CD4-positive, alpha-beta T cell treated with Interleukin-17A for 1 hour (primary cell): ENCODE data around the gene SWT1.
A peak's percentile ranks its signal among the peaks of the same experiment; 100 is the strongest.

Experiments
- DNase-seq: peaks from one replicate; pipeline ENCODE4 v3.0.0-alpha.2; 2020

Gene SWT1

GRCh38 chr1:185156854-185157598 lies at the start of gene SWT1, which contains the start of gene TRMT1L:
Gene SWT1 (plus strand): TSS chr1:185157167. CDS start chr1:185160842, 3,675 bp downstream.
Gene TRMT1L (minus strand): TSS chr1:185156953. CDS start chr1:185156712, 241 bp downstream.
- peak; percentile 99 for DNase-seq

- no peak for DNase-seq
Observed at GRCh38 chr1:185108321-185108720, 48.6 kb upstream of the SWT1 start.

GRCh38 chr1:185110145-185110544 lies 46.8 kb upstream of the SWT1 start:
- no peak for DNase-seq

GRCh38 chr1:185111873-185112272 lies 45.1 kb upstream of the SWT1 start:
- no peak for DNase-seq

- DNase-seq = no peak
Observed at GRCh38 chr1:185112356-185112755, 44.6 kb upstream of the SWT1 start.

- DNase-seq = no peak
Observed at GRCh38 chr1:185129708-185130107, 27.3 kb upstream of the SWT1 start.

- DNase-seq = no peak
Observed at GRCh38 chr1:185132534-185132933, 24.4 kb upstream of the SWT1 start.

GRCh38 chr1:185137896-185138545 lies 18.9 kb upstream of the SWT1 start:
- DNase-seq = no peak

- no peak for DNase-seq
Observed at GRCh38 chr1:185139246-185139645, 17.7 kb upstream of the SWT1 start.

- DNase-seq = no peak
Observed at GRCh38 chr1:185144233-185144632, 12.7 kb upstream of the SWT1 start.

- DNase-seq = no peak
Observed at GRCh38 chr1:185151215-185151614, 5.8 kb upstream of the SWT1 start.

GRCh38 chr1:185152187-185152767 lies 4.7 kb upstream of the SWT1 start:
- DNase-seq = no peak

GRCh38 chr1:185154912-185155513 lies 2.0 kb upstream of the SWT1 start:
- no peak for DNase-seq

- peak; percentile 57 for DNase-seq
Observed at GRCh38 chr1:185155600-185156287, 1.2 kb upstream of the SWT1 start.

- peak; percentile 49 for DNase-seq
Observed at GRCh38 chr1:185156288-185156853, 596 bp upstream of the SWT1 start.

- peak; percentile 19 for DNase-seq
Observed at GRCh38 chr1:185157599-185158412, 839 bp downstream of the SWT1 start.

- no peak for DNase-seq
Observed at GRCh38 chr1:185158800-185159199, 1.8 kb downstream of the SWT1 start.

- no peak for DNase-seq
Observed at GRCh38 chr1:185159966-185160365, 3.0 kb downstream of the SWT1 start.

GRCh38 chr1:185162491-185162890 lies 5.5 kb downstream of the SWT1 start:
- DNase-seq = no peak

- no peak for DNase-seq
Observed at GRCh38 chr1:185166106-185166505, 9.1 kb downstream of the SWT1 start.

- peak; percentile 68 for DNase-seq
Observed at GRCh38 chr1:185170291-185170848, 13.4 kb downstream of the SWT1 start.
